ENCODE data around the gene TLR3. TPM values are rescaled to one million over a fixed set of nuclear protein-coding genes. Genes with fewer than 3 reads are reported as not detected.

The TLR3 gene
- total and polyA plus RNA-seq, 10 of the 15 experiments (the other 5 are each of a cell fraction or from before 2014, with no cell fraction given) = under 0.01 to 0.05 (median 0.03) TPM; not detected in 7

- H3K9ac ChIP-seq (ENCODE audit: control insufficient read depth, insufficient read depth, low read length) = no peak overlapping the region
- H4K20me1 ChIP-seq (ENCODE audit: control insufficient read depth, insufficient read depth) = no peaks in the 10 kb centered on the region
- H3K4me1 ChIP-seq (ENCODE audit: control insufficient read depth, insufficient read depth, low read length) = no peaks in the 10 kb centered on the region
- H3K4me2 ChIP-seq (ENCODE audit: control insufficient read depth, insufficient read depth) = no peak overlapping the region
- POLR2A ChIA-PET = interaction anchor here (0.5 kb wide), 1 partner anchor 594 kb away, joined by 3 read pairs; no protein-coding TSS in a partner anchor
- H3K4me3 ChIP-seq = no peak overlapping the region
- SMC1A ChIA-PET (ENCODE audit: uncharacterized antibody, unreplicated experiment) = interaction anchor here (1.0 to 1.2 kb wide), 3 partner anchors 52 to 423 kb away, joined by 3 to 12 read pairs (median 4); no protein-coding TSS in a partner anchor
- WGBS (ENCODE audit: insufficient coverage, insufficient replicate concordance, low lambda C conversion rate, missing lambda C conversion rate) = 72% methylated on average over 15 of the region's 15 CpGs
- H3K9me3 ChIP-seq (replicated peaks; ENCODE audit: control insufficient read depth, insufficient read depth, low read length) = no peaks in the 10 kb centered on the region
- ATAC-seq (no peak), FAIRE-seq (no peak), DNase-seq (ENCODE audit: low read depth, low spot score) (no peak)
- no peaks in the 10 kb centered on the region for H3K79me2 ChIP-seq (ENCODE audit: control insufficient read depth, insufficient read depth, low read length)
- in situ Hi-C loops (cut with MboI) = no loop called here
- RAD21 ChIA-PET (ENCODE audit: unreplicated experiment) = interaction anchor here (1.2 kb wide), 1 partner anchor 380 kb away, joined by 4 read pairs; no protein-coding TSS in a partner anchor
- H3K27me3 ChIP-seq (replicated peaks in 1 of 2; ENCODE audit: control insufficient read depth in 2 of 2, insufficient read depth in 2 of 2, low read length in 1 of 2) = no peaks in the 10 kb centered on the region; a peak in 2 of 4 replicates
- H3K27ac ChIP-seq (ENCODE audit: control insufficient read depth, insufficient read depth) = no peak overlapping the region
- no TSS peak for BruUV-seq (replicated peaks)
- intact Hi-C loops (cut with micrococcal nuclease; ENCODE audit: unreplicated experiment) = loop anchor here (1.0 to 10.0 kb wide), 2 partner anchors 380 to 546 kb away; partner anchors contain the start of gene CCDC110
- H2AFZ ChIP-seq (ENCODE audit: control insufficient read depth, low read depth, low read length) = no peak overlapping the region
- TF ChIP-seq RAD51 (IDR thresholded peaks at IDR 0.05) = no peak
- TF ChIP-seq ZBED1 (IDR thresholded peaks at IDR 0.05; ENCODE audit: borderline replicate concordance) = no peak
- TF ChIP-seq TAF1 (IDR thresholded peaks at IDR 0.05; ENCODE audit: borderline replicate concordance, low read depth, low read length) = no peak
- TF ChIP-seq E2F8 (IDR thresholded peaks at IDR 0.05; ENCODE audit: low read depth, partially characterized antibody) = no peak
- TF ChIP-seq ESRRA (IDR thresholded peaks at IDR 0.05; ENCODE audit: low read length) = no peak
- TF ChIP-seq IRF4 (IDR thresholded peaks at IDR 0.05; ENCODE audit: low read depth, low read length) = no peak
- TF ChIP-seq HDAC6 (IDR thresholded peaks at IDR 0.05; ENCODE audit: unreplicated experiment) = no peak
- no peak for TF ChIP-seq JUND (IDR thresholded peaks at IDR 0.05; ENCODE audit: low read depth, low read length)
- TF ChIP-seq HDAC2 (IDR thresholded peaks at IDR 0.05) = no peak
- no peak for TF ChIP-seq PAX5 (IDR thresholded peaks at IDR 0.05; ENCODE audit: borderline replicate concordance, low read depth, low read length)
- no peak for TF ChIP-seq SUZ12 (IDR thresholded peaks at IDR 0.05; ENCODE audit: unreplicated experiment)
- no peak for TF ChIP-seq RBBP5 (conservative IDR thresholded peaks at IDR 0.05)
- CTCF ChIA-PET = interaction anchor here (0.9 to 2.2 kb wide), 4 partner anchors 17 to 423 kb away, joined by 4 to 31 read pairs (median 6); no protein-coding TSS in a partner anchor
- H3K36me3 ChIP-seq (ENCODE audit: control insufficient read depth in 2 of 2, insufficient read depth in 2 of 2, low read length in 1 of 2) = no peaks in the 10 kb centered on the region
These were observed 48.1 kb upstream of the TLR3 start for GRCh38 chr4:186020793-186021407.
